K562 treated with DMSO at 1 percent for 4 hours (cell line): Measurements from ENCODE around the gene C1orf167. TPM values are rescaled to one million over a fixed set of nuclear protein-coding genes. Genes with fewer than 3 reads are reported as not detected.

Experiments
- total RNA-seq: library from RNA; unstranded; fragments of 300-600 nt; gene quantifications from 2 replicates; pipeline ENCODE4 v1.2.3, GENCODE V29; 2022; ENCODE audit not compliant: insufficient read depth

The C1orf167 gene
- total RNA-seq = 0.27 TPM in 1 of 2 replicates, not detected in the other

GRCh38 chr1:11761988-11762406, at the start of gene C1orf167:
TSS of gene C1orf167 (plus strand) at chr1:11762193. CDS start at chr1:11764401, 2,208 bp downstream.

GRCh38 chr1:11735854-11736745, 25.9 kb upstream of the C1orf167 start, which contains the start of gene AGTRAP:
TSS of gene AGTRAP (plus strand) at chr1:11736136. CDS start at chr1:11736209, 73 bp downstream.

DNA sequence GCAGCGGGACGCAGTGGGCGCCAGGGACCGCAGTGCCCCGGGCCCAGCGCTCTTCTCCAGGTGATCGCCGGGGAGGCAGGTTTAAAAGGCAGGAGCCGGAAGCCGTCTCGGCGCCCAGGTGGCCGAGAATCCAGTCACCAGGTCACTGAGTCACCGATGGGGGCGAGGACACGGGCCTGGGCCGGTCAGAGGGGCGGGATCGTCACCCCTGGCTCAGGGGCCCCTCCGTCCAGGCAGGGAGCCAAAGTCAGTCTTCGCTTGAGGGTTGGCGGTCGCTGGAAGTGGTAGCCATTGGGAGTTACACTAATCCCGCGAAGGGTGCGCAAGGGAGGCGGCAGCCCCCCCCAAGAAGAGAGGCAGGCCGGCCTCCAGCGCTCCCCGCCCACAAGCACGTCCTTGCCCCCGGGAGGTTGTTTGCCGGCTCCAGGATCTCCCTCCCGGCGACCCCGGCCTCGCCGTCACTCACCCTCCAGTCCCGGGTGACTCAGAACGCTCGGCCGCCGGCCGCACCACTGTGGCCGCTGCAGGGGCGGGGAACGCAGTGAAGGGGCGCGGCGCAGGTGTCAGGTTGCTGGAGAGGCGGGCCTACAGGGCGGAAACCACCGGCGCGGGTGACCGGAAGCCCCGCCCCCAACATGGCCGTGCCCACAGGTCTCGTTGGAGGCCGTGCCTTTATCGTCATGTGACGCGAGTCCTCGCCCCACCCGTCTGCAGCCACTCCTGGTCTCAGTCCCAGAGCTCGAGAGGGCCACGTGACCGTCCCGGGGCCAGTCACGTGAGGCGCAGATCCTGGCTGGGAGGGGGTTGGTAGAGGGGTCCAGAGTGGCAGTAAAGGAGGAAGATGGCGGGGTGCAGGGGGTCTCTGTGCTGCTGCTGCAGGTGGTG, 43.7 kb downstream of the C1orf167 start, which contains the start of the genes CLCN6 and MTHFR:
Gene CLCN6, plus strand, starts transcription at position 770 of the 885 bp plus-strand sequence. Its CDS starts 72 bp downstream, at position 842.
Gene MTHFR, minus strand, starts transcription at position 543 of the 885 bp plus-strand sequence. CDS start 2,848 bp downstream, outside the sequence.

Other genes with a start within 250 kb of the C1orf167 start
- gene FBXO2, start 107.8 kb upstream of the C1orf167 start, total RNA-seq = 5.4 and 19.8 TPM in 2 replicates
- 11.4 and 17.1 TPM in 2 replicates for gene FBXO44, start 107.3 kb upstream of the C1orf167 start, total RNA-seq
- gene FBXO6, start 98.0 kb upstream of the C1orf167 start, total RNA-seq = 38.0 and 40.9 TPM in 2 replicates
- 257 and 262 TPM in 2 replicates for gene MAD2L2, start 81.0 kb upstream of the C1orf167 start, total RNA-seq
- gene DRAXIN, start 70.5 kb upstream of the C1orf167 start, total RNA-seq = not detected in 2 replicates
- gene AGTRAP, start 26.1 kb upstream of the C1orf167 start, total RNA-seq = 154 and 165 TPM in 2 replicates
- 63.1 and 63.6 TPM in 2 replicates for gene MTHFR, start 43.8 kb downstream of the C1orf167 start, total RNA-seq
- 12.7 and 14.6 TPM in 2 replicates for gene CLCN6, start 44.0 kb downstream of the C1orf167 start, total RNA-seq
- not detected in 2 replicates for gene NPPA, start 85.6 kb downstream of the C1orf167 start, total RNA-seq
- gene NPPB, start 96.8 kb downstream of the C1orf167 start, total RNA-seq = not detected in 2 replicates
- gene KIAA2013, start 164.2 kb downstream of the C1orf167 start, total RNA-seq = 120 and 137 TPM in 2 replicates
- 130 and 131 TPM in 2 replicates for gene PLOD1, start 172.5 kb downstream of the C1orf167 start, total RNA-seq
- 78.0 and 79.2 TPM in 2 replicates for gene MFN2, start 218.3 kb downstream of the C1orf167 start, total RNA-seq